ENCODE results near the gene PABPN1.

PABPN1 gene

GRCh38 chr14:23286020-23286901, 35.0 kb upstream of the PABPN1 start, which contains the start of gene HOMEZ:
HOMEZ (minus strand) TSS chr14:23286132; CDS start chr14:23285952, 180 bp downstream.
- Histone ChIP-seq H3K36me3 (ENCODE audit: control insufficient read depth, low read length) (peaks cover 15% of the 10 kb centered on the region), H3K9me3 (ENCODE audit: control insufficient read depth, insufficient read depth, low read length) (no peaks in the 10 kb centered on the region), H3K27ac (ENCODE audit: low read depth, low read length) (peak within 1 kb of the TSS; percentile 23), H3K27me3 (ENCODE audit: control insufficient read depth, low read length) (peaks cover 9% of the 10 kb centered on the region), H3K4me1 (ENCODE audit: control insufficient read depth, low read length) (peaks cover 15% of the 10 kb centered on the region), H3F3A (ENCODE audit: control insufficient read depth, insufficient read depth) (no peaks in the 10 kb centered on the region), H3K4me3 (ENCODE audit: low read length) (peak within 1 kb of the TSS; percentile 91), H3K4me2 (ENCODE audit: low read length) (peak within 1 kb of the TSS; percentile 93), H4K20me1 (ENCODE audit: control insufficient read depth, insufficient read depth, low read depth, low read length) (no peaks in the 10 kb centered on the region), H3K79me2 (ENCODE audit: control insufficient read depth, low read length) (peaks cover 27% of the 10 kb centered on the region), H3K9me2 (replicated peaks; ENCODE audit: control insufficient read depth, low read length) (no peaks in the 10 kb centered on the region)
- TF ChIP-seq EZH2phosphoT487 (IDR thresholded peaks at IDR 0.05; ENCODE audit: borderline replicate concordance, low read length) = no peak
- TF ChIP-seq CTCF (IDR thresholded peaks at IDR 0.05; ENCODE audit: low read depth, low read length, poor library complexity, severe bottlenecking) = no peak

- no peaks in the 10 kb centered on the region for H4K20me1 ChIP-seq (ENCODE audit: control insufficient read depth, insufficient read depth, low read depth, low read length)
- no peak for TF ChIP-seq CTCF (IDR thresholded peaks at IDR 0.05; ENCODE audit: low read depth, low read length, poor library complexity, severe bottlenecking)
- TF ChIP-seq EZH2phosphoT487 (IDR thresholded peaks at IDR 0.05; ENCODE audit: borderline replicate concordance, low read length) = no peak
- H3K36me3 ChIP-seq (ENCODE audit: control insufficient read depth, low read length) = peaks cover 15% of the 10 kb centered on the region
- H3K27ac ChIP-seq (ENCODE audit: low read depth, low read length) = no peak overlapping the region
- H3K4me1 ChIP-seq (ENCODE audit: control insufficient read depth, low read length) = peaks cover 15% of the 10 kb centered on the region
- no peaks in the 10 kb centered on the region for H3K9me2 ChIP-seq (replicated peaks; ENCODE audit: control insufficient read depth, low read length)
- H3K9me3 ChIP-seq (ENCODE audit: control insufficient read depth, insufficient read depth, low read length) = no peaks in the 10 kb centered on the region
- H3K79me2 ChIP-seq (ENCODE audit: control insufficient read depth, low read length) = peaks cover 27% of the 10 kb centered on the region
- H3K4me2 ChIP-seq (ENCODE audit: low read length) = peak overlapping the region; percentile 93
- no peaks in the 10 kb centered on the region for H3F3A ChIP-seq (ENCODE audit: control insufficient read depth, insufficient read depth)
- H3K27me3 ChIP-seq (ENCODE audit: control insufficient read depth, low read length) = peaks cover 9% of the 10 kb centered on the region
- H3K4me3 ChIP-seq (ENCODE audit: low read length) = peak overlapping the region; percentile 91
These were observed 34.3 kb upstream of the PABPN1 start for GRCh38 chr14:23286902-23287479.

DNA sequence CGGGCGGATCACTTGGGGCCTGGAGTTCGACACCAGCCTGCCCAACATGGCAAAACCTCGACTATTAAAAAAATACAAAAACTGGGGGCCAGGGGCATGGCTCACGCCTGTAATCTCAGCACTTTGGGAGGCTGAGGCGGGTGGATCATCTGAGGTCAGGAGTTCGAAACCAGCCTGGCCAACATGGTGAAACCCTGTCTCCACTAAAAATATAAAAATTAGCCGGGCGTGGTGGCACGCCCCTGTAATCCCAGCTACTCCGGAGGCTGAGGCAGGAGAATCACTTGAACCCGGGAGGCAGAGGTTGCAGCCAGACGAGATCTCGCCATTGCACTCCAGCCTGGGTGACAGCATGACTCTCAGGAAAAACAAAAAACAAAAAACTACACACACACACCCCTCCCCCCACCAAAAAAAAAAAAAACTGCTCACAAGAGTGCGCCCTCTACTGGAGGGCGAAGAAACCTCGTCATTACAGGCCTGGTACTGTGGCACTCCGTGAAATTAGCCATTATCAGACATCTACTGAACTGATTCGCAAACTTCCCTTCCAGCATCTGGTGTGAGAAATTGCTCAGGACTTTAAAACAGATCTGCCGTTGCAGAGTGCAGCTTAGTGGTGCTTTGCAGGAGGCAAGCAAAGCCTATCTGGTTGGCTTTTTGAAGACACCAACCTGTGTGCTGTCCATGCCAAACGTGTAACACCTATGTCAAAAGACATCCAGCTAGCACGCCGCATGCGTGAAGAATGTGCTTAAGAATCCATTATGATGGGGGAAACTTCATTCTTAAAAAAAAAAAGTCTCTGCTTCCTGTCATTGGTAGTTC, 26.3 kb upstream of the PABPN1 start:
- H3K27me3 ChIP-seq (ENCODE audit: control insufficient read depth, low read length) = no peaks in the 10 kb centered on the region; the same call in 1 of the 2 replicates
- H4K20me1 ChIP-seq (ENCODE audit: control insufficient read depth, insufficient read depth, low read depth, low read length) = no peaks in the 10 kb centered on the region
- no peak overlapping the region for H3K27ac ChIP-seq (ENCODE audit: low read depth, low read length)
- H3K9me2 ChIP-seq (replicated peaks; ENCODE audit: control insufficient read depth, low read length) = no peaks in the 10 kb centered on the region
- H3K4me2 ChIP-seq (ENCODE audit: low read length) = peak overlapping the region; percentile 21
- H3F3A ChIP-seq (ENCODE audit: control insufficient read depth, insufficient read depth) = peaks cover 11% of the 10 kb centered on the region
- peaks cover 1% of the 10 kb centered on the region for H3K79me2 ChIP-seq (ENCODE audit: control insufficient read depth, low read length)
- H3K4me3 ChIP-seq (ENCODE audit: low read length) = no peak overlapping the region
- H3K9me3 ChIP-seq (ENCODE audit: control insufficient read depth, insufficient read depth, low read length) = no peaks in the 10 kb centered on the region
- peaks cover 38% of the 10 kb centered on the region for H3K36me3 ChIP-seq (ENCODE audit: control insufficient read depth, low read length)
- TF ChIP-seq CTCF (IDR thresholded peaks at IDR 0.05; ENCODE audit: low read depth, low read length, poor library complexity, severe bottlenecking) (peak; percentile 92), EZH2phosphoT487 (IDR thresholded peaks at IDR 0.05; ENCODE audit: borderline replicate concordance, low read length) (no peak)
- peaks cover 15% of the 10 kb centered on the region for H3K4me1 ChIP-seq (ENCODE audit: control insufficient read depth, low read length)

Data from DOHH2 (cell line).